Midbrain (tissue), 1 donor: ENCODE results near the gene GRID2.

ENCODE experiments used
- DNase-seq: peaks from one replicate; lab custom pipeline; 2025; lab: John Stamatoyannopoulos, UW

GRID2 gene

GRCh38 chr4:93748373-93749291, 1444.9 kb downstream of the GRID2 start:
- no peak for DNase-seq

GRCh38 chr4:93749292-93749761, 1445.6 kb downstream of the GRID2 start:
- DNase-seq, result no peak

- peak; percentile 26 for DNase-seq
These were observed 1447.6 kb downstream of the GRID2 start for GRCh38 chr4:93751411-93751810.

DNA sequence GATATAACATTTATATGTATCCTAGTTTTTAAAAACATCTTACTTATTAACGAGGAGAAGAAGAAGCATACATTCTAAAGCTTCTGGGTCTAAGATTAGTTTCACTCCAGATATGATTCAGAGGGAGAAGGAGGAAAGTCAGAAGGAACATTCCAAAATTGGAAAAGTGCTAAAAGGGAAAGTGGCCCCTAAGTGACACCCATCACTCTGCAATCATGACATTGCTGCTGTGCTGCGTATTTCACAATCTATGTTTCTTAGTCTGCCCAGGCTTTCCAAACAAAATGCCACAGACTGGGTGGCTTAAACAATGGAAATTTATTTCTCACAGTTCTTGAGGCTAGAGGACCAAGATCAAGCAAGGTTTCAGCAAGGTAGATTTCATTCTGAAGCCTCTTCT, 1452.3 kb downstream of the GRID2 start:
- DNase-seq, result no peak

- no peak for DNase-seq
These were observed 1455.7 kb downstream of the GRID2 start for GRCh38 chr4:93759506-93759905.

- no peak for DNase-seq
These were observed 1456.5 kb downstream of the GRID2 start for GRCh38 chr4:93760284-93760683.

DNA sequence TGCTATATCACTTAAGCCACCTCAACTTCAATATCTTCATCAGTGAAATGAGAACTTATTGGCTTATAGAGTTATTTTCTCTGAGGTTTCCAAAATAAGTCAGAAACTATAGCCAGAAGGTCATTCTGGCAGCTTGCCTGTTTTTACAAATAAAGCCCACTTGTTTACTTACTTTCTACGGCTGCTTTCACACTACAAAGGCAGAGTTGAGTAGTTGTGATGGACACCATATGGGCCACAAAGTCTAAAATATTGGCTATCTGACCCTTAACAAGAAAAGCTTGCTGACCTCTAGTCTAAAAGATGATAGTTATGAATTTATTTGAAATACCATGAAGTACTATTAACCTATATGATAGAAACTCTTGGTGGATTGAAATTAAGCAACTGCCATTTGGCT, 1457.5 kb downstream of the GRID2 start:
- DNase-seq, result no peak

GRCh38 chr4:93764639-93765246, 1461.0 kb downstream of the GRID2 start:
- DNase-seq, result peak; percentile 69

GRCh38 chr4:93767917-93768316, 1464.2 kb downstream of the GRID2 start:
- DNase-seq, result no peak

DNA sequence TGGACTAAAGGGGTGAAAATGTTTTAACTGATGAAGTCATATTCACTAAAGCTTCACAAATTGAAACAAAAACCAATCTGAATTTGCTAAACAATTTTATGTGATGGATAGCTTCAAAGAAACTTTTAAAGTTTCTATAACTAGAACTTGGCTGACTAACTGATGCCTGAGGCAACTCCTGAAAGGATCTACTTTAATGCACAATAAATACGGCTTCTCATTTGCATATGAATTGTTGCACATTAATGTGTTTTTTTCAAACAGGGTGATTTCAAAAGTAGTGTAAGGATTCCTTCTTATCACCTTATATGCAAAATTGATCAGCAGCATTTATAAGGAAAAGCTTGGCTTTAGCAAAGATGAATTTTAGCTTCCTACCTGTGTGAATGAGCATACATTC, 1466.4 kb downstream of the GRID2 start:
- DNase-seq, result no peak

GRCh38 chr4:93771640-93772411, 1468.1 kb downstream of the GRID2 start:
- DNase-seq, result no peak

DNA sequence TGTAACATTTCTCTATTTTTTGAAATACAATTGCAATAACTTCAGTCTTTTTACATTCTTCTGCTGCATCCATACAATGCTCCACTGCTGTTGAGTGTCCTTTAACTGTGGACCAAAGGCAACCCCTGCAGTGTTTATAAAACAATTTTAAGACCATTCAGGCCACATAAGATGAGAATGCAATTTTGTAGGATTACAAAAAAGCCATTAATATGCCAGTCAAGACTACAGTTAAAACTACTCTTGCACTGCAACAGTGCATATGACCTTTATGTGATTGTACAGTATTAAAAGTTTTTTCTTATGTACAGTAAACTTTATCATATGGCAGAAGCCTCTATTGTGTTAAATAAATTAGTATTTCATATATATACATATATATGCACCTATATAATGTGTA, 1469.1 kb downstream of the GRID2 start:
- DNase-seq, result no peak

DNA sequence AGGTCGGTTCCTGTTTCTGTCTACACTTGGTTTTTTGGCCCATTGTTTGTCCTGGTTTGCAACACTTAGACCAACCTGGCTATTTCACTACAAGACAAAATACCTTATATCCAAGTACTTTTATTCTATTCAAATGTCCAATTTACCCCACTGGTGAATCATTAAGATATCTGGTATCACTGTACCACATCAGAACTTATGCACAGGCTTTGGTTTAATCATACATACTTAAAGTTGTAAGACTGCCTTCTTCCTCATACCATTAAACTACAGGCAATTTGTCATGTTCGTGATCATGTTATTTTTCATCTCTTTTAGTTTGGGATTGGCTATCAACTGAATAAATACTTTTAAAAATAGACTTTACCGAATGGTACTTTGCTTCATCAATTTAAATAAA, 1471.8 kb downstream of the GRID2 start:
- DNase-seq, result no peak

DNA sequence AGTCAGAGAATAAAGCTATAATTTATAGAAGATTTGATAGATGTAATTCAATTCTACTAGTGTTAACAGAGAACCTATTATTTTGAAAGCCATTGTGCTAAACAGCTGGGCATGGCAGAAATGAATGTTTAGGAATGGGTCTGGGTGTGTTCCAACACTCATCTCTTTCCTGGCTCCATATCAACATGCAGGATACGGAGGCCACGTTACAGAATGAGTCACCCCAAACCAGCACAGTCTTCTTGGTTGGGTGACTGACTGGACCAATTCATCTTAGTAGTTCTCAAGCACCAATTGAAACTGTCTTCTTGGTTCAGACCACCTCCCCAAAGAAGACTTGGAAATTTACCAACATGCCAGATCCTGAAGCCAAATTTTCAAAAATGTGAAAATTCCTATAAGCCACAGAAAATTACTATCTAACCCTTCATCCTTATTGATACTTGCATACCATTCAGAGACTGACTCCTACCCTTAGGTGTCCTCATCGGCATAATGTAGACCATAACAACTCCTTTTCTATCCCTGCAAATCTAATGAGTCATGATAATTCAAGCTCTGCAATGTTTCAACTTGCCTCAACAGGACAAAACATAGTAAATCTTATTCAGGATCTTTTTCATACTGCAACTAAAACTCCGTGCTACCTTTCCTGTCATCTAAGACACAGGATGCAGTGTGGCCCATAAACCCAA, 1472.8 kb downstream of the GRID2 start:
- DNase-seq, result no peak

DNA sequence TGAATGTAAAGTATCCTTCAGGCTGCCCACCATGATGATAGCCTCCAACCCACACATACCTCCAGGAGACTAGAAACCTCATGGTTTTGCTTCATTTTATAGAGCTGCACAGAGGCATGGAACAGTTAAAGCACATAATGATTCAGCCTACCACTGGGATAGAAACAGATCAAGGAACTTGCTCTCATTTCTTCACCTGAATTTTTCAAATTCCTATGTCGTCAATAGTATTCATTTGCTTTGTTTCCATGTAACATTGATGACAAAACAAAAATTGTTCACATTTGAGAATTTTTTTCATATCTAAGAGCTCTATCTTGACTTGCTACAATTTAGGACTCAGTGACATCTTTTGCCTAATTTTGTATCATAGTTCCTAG, 1473.3 kb downstream of the GRID2 start:
- DNase-seq, result no peak

- DNase-seq, result no peak
These were observed 1475.5 kb downstream of the GRID2 start for GRCh38 chr4:93779228-93779627.

- no peak for DNase-seq
These were observed 1476.3 kb downstream of the GRID2 start for GRCh38 chr4:93780080-93780479.

- no peak for DNase-seq
These were observed 1477.4 kb downstream of the GRID2 start for GRCh38 chr4:93781198-93781597.

DNA sequence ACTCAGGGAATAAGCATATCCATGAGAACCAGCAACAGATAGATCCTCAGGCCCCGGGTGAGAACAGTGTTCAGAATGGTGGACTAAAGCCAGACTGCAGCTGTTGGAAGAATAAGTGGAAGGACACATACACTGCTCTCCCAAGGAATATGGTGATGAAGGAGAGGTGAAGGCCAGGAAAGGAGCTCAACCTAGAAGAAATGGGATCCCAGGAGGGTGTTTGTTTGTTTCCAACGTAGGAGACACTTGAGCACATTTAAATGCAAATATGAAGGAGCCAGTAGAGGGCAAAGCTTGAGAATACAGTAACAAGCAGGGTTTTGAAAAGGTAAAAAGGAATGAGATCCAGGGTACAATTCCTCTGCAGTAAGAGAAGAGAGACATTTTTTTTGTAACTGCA, 1482.4 kb downstream of the GRID2 start:
- DNase-seq, result no peak

DNA sequence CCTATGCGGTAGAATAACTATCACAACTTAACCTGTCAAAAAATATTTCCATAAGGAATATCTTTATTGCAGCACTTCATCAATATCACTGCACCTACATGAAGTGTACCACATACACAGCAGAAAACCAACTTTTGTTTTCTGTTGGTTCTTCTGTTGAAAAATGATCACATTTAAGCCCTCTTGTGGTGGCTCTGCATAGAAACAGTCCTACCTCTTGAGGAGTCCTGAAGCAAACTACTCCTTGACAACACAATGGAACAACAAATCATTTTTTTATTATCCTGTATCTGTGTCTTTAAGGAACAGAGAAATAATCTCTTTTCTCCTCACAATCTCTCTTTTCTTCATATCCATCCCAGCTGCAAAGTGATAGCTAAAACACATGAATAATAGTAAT, 1484.9 kb downstream of the GRID2 start:
- DNase-seq, result no peak

DNA sequence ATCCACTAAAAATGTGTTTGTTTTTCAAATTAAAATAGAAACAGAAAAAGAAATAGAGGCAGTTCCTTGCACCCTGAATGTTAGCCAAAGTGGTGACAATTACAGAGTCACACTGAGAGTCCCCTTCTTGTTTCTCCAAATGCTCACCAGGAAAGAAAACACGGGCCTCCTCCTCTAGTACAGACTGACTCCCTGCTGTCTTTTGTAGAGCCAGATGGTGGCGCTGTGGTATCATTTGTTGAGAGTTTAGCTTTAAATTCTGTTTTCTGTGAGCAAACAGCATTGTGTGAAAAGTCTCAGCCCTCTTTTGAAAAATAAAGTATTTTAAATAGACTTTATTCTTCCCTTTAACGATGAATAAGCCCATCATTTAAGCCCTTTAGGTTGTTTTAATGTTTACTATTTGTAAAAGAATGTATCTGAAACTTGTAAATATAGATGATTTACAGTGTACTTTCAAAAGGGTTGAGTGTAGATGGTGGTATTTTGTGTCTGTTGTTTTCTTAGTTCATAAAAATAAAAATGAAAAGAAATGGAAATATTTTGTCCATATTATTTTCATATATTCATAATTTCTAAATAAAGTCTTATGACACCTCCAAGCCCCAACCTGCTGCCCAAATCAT, 1487.9 kb downstream of the GRID2 start:
- peak; percentile 68 for DNase-seq

DNA sequence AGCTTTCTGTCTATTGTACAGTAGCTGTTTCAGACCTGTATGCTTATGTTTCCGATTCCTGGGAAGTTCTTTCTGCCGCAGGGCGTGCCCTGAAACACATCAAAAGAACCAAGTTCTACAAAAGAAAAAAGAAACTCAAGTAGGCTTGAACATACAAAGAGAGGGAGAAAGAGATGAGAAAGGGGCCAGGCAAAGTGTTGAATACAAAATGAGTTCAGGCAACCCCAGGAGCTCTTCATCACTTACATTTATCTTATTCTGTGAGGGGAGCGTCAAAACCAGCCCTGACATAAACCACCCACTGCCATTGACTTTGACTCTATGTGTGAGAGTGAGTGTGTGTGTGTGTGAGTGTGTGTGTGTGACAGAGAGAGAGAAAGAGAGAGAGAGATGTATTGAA, 1498.3 kb downstream of the GRID2 start:
- DNase-seq, result no peak
